Heart left ventricle (tissue), 16 donors: ENCODE results near the gene RAB22A. TPM values are rescaled to one million over a fixed set of nuclear protein-coding genes. Genes with fewer than 3 reads are reported as not detected.

Experiments used
- ATAC-seq, 4 donors: fragments of 200-7000 bp; cut with Tn5 transposase; one replicate each; pipeline ENCODE4 v1.9.1; 2020 to 2022; ENCODE audit warnings: moderate library complexity in 4 of 4, mild to moderate bottlenecking in 3 of 4, moderate number of reproducible peaks in 1 of 4
- DNase-seq, 5 donors: peaks; one replicate each; pipeline ENCODE4 v3.0.0-alpha.2; 2020
- H3K27ac ChIP-seq, 12 donors: fragments of 200-600 bp; sonication (generic) in 4 of 12; one replicate each; pipeline versions ENCODE4 v1.5.0 to v1.8.0; 2016 to 2022; ENCODE audit warnings: mild to moderate bottlenecking in 2 of 12
- H3K27me3 ChIP-seq, 9 donors: fragments of 200-600 bp; sonication (generic) in 2 of 9; one replicate each; pipeline versions ENCODE4 v1.5.1 to v1.8.0; 2016 to 2022; ENCODE audit warnings: mild to moderate bottlenecking in 3 of 9
- H3K36me3 ChIP-seq, 9 donors: fragments of 200-600 bp; sonication (generic) in 2 of 9; one replicate each; pipeline versions ENCODE4 v1.5.0 to v1.8.0; 2018 to 2022; ENCODE audit warnings: mild to moderate bottlenecking in 2 of 9
- H3K4me1 ChIP-seq, 12 donors: fragments of 200-600 bp; sonication (generic) in 4 of 12; one replicate each; pipeline versions ENCODE4 v1.5.0 to v1.8.0; 2016 to 2022; ENCODE audit warnings: mild to moderate bottlenecking in 3 of 12
- H3K4me3 ChIP-seq, 12 donors: fragments of 200-600 bp; sonication (generic) in 4 of 12; one replicate each; pipeline versions ENCODE4 v1.5.0 to v1.8.0; 2017 to 2022; ENCODE audit warnings: mild to moderate bottlenecking in 9 of 12, moderate library complexity in 4 of 12
- H3K9me3 ChIP-seq, 12 donors: fragments of 200-600 bp; sonication (generic) in 4 of 12; one replicate each; pipeline versions ENCODE4 v1.5.0 to v1.8.0; 2016 to 2022; ENCODE audit warnings: mild to moderate bottlenecking in 1 of 12
- CTCF ChIP-seq, 12 donors: fragments of 200-600 bp; sonication (generic) in 4 of 12; IDR thresholded peaks; one replicate each; pipeline versions ENCODE4 v1.5.0 to v1.8.0; 2018 to 2022; ENCODE audit warnings: antibody characterized with exemption in 12 of 12, mild to moderate bottlenecking in 5 of 12
- POLR2A ChIP-seq, 2 donors: fragments of 450-650 bp; IDR thresholded peaks; one replicate each; pipeline ENCODE4 v1.6.1; 2017; ENCODE audit warnings: antibody characterized with exemption in 2 of 2, mild to moderate bottlenecking in 2 of 2, moderate library complexity in 2 of 2
- WGBS, 4 donors: extraction: QIAGEN DNeasy Blood & Tissue Kit in 2 of 4; methylation state at CpG; one replicate each; pipeline versions ENCODE4 v1.1.5 to v1.1.7; 2013 to 2018; 5-methylcytosine and 5-hydroxymethylcytosine counted together
- intact Hi-C, 10 donors: fragments of 100-400 bp; cut with DNase I; formaldehyde crosslinking; loops; one replicate each; pipeline versions ENCODE4 v1.11.1 to v1.14.2; 2022
- polyA plus RNA-seq, 2 donors: library from polyadenylated mRNA; stranded (reverse); fragments of 200-250 nt; gene quantifications; one replicate each; pipeline ENCODE4 v1.2.3, GENCODE V29; 2013
- total RNA-seq, 9 donors: library from RNA; depleted of rRNA in 2 of 9; stranded (reverse); fragments of >200 nt in 2 of 9; fragmentation: NEBNext Ultra II Directional in 3 of 9; extraction: Animal tissue kit (Norgen Biotek cat#: 25700) in 3 of 9; gene quantifications; one replicate each; pipeline versions ENCODE4 v1.1.0 to v1.2.4, GENCODE V29; 2016 to 2023
- donor health status: ischemic (EF 13 %, LVEDD 7.1; RV severe dilation, severe dysfunction).
- donor health status: healthy with polysubstance abuse.
- donor health status: DM: no; HTN: yes; CAD: no.
- donor health status: DM: no; HTN: no; CAD: no.
- donor health status: ischemic (EF 25% LVEDD 6.9; RV normal size, moderate dysfunction).
- donor health status: ischemic (EF 25% LVEDD 5.7; RV mildly dilated, moderate dysfunction).
- donor health status: healthy.
- donor health status: DM: yes; HTN: yes; CAD: no.
- donor health status: ischemic (EF 35%, LVEDD 5.7; RV mildly dilated, moderate dysfunction).
- donor health status: nonischemic (EF 11% LVEDD 7.7; RV severe dilation, severe dysfunction).
- donor health status: DM: yes; HTN: yes; CAD: no.
- donor health status: PGD.
- donor health status: ischemic (EF 29% LVEDD 5.4; RV normal size, mild dysfunction).
- donor health status: nonischemic (EF 23%, LVEDD 6.1; RV moderate dilation, normal function).

RAB22A gene
- total and polyA plus RNA-seq, 11 donors: 3.0 to 9.7 (median 6.4) TPM

GRCh38 chr20:58271606-58272351 lies 37.7 kb upstream of the RAB22A start:
- DNase-seq: no peak
- no peak for TF ChIP-seq POLR2A (IDR thresholded peaks at IDR 0.05)
- no peak for ATAC-seq
- intact Hi-C loops: no loop called here
- no peaks in the 10 kb centered on the region for H3K4me1 ChIP-seq
- 92 to 95% (median 95%) methylated on average over 9 of the region's 9 CpGs for WGBS, 4 donors
- no peak overlapping the region for H3K4me3 ChIP-seq
- H3K36me3 ChIP-seq: peaks cover 0 to 57% (median 33%) of the 10 kb centered on the region in 9 donors
- no peak overlapping the region for H3K27ac ChIP-seq
- peaks cover 0 to 10% (median 0%) of the 10 kb centered on the region in 12 donors for H3K9me3 ChIP-seq
- H3K27me3 ChIP-seq: no peaks in the 10 kb centered on the region

- no peaks in the 10 kb centered on the region for H3K27me3 ChIP-seq
- no peak overlapping the region for H3K27ac ChIP-seq
- intact Hi-C loops: no loop called here
- H3K4me1 ChIP-seq: peaks cover 0 to 3% (median 0%) of the 10 kb centered on the region in 12 donors
- peaks cover 0 to 32% (median 29%) of the 10 kb centered on the region in 9 donors for H3K36me3 ChIP-seq
- H3K9me3 ChIP-seq: peaks cover 0 to 10% (median 0%) of the 10 kb centered on the region in 12 donors
- DNase-seq (no peak), ATAC-seq (no peak)
- no peak overlapping the region for H3K4me3 ChIP-seq
- TF ChIP-seq CTCF (IDR thresholded peaks at IDR 0.05) (no peak), POLR2A (IDR thresholded peaks at IDR 0.05) (no peak)
Measured at GRCh38 chr20:58274384-58274783, 35.1 kb upstream of the RAB22A start.

- Histone ChIP-seq H3K9me3 (peaks cover 0 to 10% (median 0%) of the 10 kb centered on the region in 12 donors), H3K4me3 (no peak overlapping the region), H3K27me3 (no peaks in the 10 kb centered on the region), H3K4me1 (peaks cover 0 to 3% (median 0%) of the 10 kb centered on the region in 12 donors), H3K27ac (no peak overlapping the region), H3K36me3 (peaks cover 0 to 7% (median 3%) of the 10 kb centered on the region in 9 donors)
- intact Hi-C loops: no loop called here
- WGBS, 4 donors: 94 to 96% (median 95%) methylated on average over 2 of the region's 2 CpGs
- TF ChIP-seq POLR2A (IDR thresholded peaks at IDR 0.05): no peak
- TF ChIP-seq CTCF (IDR thresholded peaks at IDR 0.05): no peak
- no peak for ATAC-seq
- no peak for DNase-seq
Measured at GRCh38 chr20:58277107-58277506, 32.4 kb upstream of the RAB22A start.

- DNase-seq (no peak), ATAC-seq (no peak)
- intact Hi-C loops: no loop called here
- no peak for TF ChIP-seq POLR2A (IDR thresholded peaks at IDR 0.05)
- no peak for TF ChIP-seq CTCF (IDR thresholded peaks at IDR 0.05)
- Histone ChIP-seq H3K27ac (no peak overlapping the region), H3K4me3 (no peak overlapping the region), H3K36me3 (peaks cover 0 to 1% (median 0%) of the 10 kb centered on the region in 9 donors), H3K9me3 (peaks cover 0 to 10% (median 0%) of the 10 kb centered on the region in 12 donors), H3K27me3 (no peaks in the 10 kb centered on the region), H3K4me1 (peaks cover 0 to 3% (median 0%) of the 10 kb centered on the region in 12 donors)
- 76 to 82% (median 78%) methylated on average over 4 of the region's 4 CpGs for WGBS, 4 donors
Measured at GRCh38 chr20:58277578-58278472, 31.7 kb upstream of the RAB22A start.
